H1 (cell line): Measurements from ENCODE around the gene ECI2.

ENCODE experiments used
- ASH2L ChIP-seq: fragments of 200-600, 300-600 bp; sonication (generic); IDR thresholded peaks from one replicate; pipeline ENCODE4 v1.7.1; 2017; ENCODE audit warnings: low read length
- CEBPB ChIP-seq: IDR thresholded peaks from 2 replicates; pipeline ENCODE4 v1.6.1; 2012; ENCODE audit warnings: low read depth, low read length
- CHD2 ChIP-seq: IDR thresholded peaks from 2 replicates; pipeline ENCODE4 v1.6.1; 2012; ENCODE audit warnings: low read length, improper control_type of control experiment
- JUND ChIP-seq: IDR thresholded peaks from 2 replicates; pipeline ENCODE4 v1.6.1; 2011; ENCODE audit warnings: mild to moderate bottlenecking, improper control_type of control experiment, low read length
- POLR2A ChIP-seq, 2 experiments: IDR thresholded peaks; 1 replicate in 1 of 2; 2 replicates in 1 of 2; pipeline ENCODE4 v1.6.1; 2011; ENCODE audit warnings: low read depth in 2 of 2, low read length in 2 of 2, mild to moderate bottlenecking in 2 of 2; ENCODE audit errors: control extremely low read depth in 1 of 2
- YY1 ChIP-seq: IDR thresholded peaks from 2 replicates; pipeline ENCODE4 v1.6.1; 2011; ENCODE audit warnings: low read depth, mild to moderate bottlenecking, low read length
- TF ChIP-seq, protein P1 (sequence below), 3 experiments: IDR thresholded peaks; 1 replicate in 2 of 3; 2 replicates in 1 of 3; pipeline versions ENCODE4 v1.5.1 to v1.6.1; 2011; ENCODE audit warnings: low read length in 3 of 3, mild to moderate bottlenecking in 3 of 3, inconsistent platforms in 2 of 3, low read depth in 1 of 3, moderate library complexity in 1 of 3; ENCODE audit not compliant: insufficient read depth in 1 of 3; ENCODE audit errors: control extremely low read depth in 1 of 3
- TF ChIP-seq, protein P2 (sequence below): IDR thresholded peaks from 2 replicates; pipeline ENCODE4 v1.6.1; 2011; ENCODE audit warnings: low read depth, mild to moderate bottlenecking, low read length; ENCODE audit not compliant: insufficient read depth

DNA sequence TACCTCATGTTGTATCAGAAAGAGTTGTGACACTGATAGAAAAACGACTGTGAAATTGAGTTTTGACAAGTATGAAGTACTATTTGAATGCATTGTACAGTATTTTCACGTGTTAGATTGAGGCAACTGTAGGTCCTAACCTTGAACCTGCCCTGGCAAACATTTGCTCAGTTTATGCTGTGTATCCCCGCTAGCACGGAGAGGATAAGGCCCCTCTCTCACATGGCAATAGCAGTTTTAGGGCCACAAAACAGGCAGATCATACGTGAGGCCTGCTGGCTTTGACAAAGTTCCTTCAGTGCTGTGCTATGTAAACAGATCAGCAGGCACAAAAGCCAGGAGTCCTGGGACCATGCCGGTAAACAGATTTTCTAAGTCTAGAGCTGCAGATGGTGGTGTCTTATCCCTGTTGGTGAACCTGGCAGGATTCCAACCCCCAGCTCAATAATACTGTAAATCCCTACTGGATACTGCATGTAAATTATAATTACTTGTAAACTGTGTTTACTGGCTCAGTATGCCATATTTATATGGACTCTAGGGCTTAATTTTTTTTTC lies 32.6 kb downstream of the ECI2 start:
- TF ChIP-seq, protein P1, sequence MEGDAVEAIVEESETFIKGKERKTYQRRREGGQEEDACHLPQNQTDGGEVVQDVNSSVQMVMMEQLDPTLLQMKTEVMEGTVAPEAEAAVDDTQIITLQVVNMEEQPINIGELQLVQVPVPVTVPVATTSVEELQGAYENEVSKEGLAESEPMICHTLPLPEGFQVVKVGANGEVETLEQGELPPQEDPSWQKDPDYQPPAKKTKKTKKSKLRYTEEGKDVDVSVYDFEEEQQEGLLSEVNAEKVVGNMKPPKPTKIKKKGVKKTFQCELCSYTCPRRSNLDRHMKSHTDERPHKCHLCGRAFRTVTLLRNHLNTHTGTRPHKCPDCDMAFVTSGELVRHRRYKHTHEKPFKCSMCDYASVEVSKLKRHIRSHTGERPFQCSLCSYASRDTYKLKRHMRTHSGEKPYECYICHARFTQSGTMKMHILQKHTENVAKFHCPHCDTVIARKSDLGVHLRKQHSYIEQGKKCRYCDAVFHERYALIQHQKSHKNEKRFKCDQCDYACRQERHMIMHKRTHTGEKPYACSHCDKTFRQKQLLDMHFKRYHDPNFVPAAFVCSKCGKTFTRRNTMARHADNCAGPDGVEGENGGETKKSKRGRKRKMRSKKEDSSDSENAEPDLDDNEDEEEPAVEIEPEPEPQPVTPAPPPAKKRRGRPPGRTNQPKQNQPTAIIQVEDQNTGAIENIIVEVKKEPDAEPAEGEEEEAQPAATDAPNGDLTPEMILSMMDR (IDR thresholded peaks at IDR 0.05; ENCODE audit: control extremely low read depth in 1 of 3, insufficient read depth in 1 of 3, low read depth in 1 of 3, low read length in 3 of 3): no peak
- TF ChIP-seq JUND: no peak
- no peak for TF ChIP-seq CEBPB
- no peak for TF ChIP-seq POLR2A (IDR thresholded peaks at IDR 0.05; ENCODE audit: control extremely low read depth in 1 of 2, low read depth in 2 of 2, low read length in 2 of 2)
- TF ChIP-seq YY1: no peak
- TF ChIP-seq, protein P2, sequence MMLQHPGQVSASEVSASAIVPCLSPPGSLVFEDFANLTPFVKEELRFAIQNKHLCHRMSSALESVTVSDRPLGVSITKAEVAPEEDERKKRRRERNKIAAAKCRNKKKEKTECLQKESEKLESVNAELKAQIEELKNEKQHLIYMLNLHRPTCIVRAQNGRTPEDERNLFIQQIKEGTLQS: no peak
- TF ChIP-seq CHD2: no peak
- TF ChIP-seq ASH2L: no peak
